Inflammatory macrophage treated with lipopolysaccharide for 1 hour (primary cell): ENCODE measurements around the gene NMT1.
"Not testable (repeated sequence)": the region's sequence is repeated elsewhere in the genome, so short reads cannot be mapped to it uniquely, and the experiment has no call there.

Source experiments
- DNase-seq, 2 donors: peaks; one replicate each; pipeline ENCODE4 v3.0.0-alpha.2; 2020 to 2022

Gene NMT1

DNA sequence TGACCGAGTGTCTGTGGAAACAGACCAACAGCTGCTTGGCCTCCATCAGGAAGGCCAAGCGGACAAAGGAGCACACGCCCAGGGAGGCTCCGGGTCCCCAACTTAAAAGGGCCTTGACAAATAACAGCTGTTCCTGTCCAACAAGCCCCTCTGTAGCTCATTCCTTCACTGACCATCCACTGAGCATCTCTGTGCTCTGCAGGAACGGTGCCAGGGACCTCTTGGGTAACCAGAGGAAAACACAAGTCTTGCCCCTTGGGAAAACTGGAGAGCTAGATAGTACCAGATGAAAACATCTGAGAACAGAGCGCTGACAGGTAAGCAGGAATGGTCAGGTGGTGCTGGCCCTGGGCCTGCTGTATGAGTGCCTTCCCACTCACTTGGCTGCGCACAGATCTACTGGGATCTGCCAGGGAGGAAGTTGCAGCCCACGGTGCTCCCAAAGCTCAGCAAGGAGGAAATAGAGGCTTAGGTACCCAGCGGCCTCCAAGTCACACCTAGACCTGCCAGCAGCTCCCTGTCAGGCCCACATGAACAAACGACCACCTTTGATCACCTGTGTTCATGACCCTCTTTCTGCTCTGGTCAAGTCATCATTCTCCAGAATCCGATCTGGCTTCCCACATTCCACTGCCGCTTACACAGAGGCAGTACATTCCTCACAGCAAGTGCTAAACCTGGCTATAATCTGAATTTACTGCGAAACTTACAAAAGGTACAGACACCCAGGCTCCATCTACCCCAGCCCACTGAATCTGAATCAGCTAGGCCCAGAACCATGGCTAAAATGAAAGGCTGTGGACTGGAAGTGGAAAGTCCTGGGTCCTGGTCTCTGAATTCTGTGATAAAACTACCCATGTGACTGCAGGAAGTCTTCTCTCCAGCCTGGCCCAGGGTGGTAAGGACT, 22.1 kb upstream of the NMT1 start:
- no peak for DNase-seq

- no peak for DNase-seq
Measured at GRCh38 chr17:45040459-45040858, 20.7 kb upstream of the NMT1 start.

DNA sequence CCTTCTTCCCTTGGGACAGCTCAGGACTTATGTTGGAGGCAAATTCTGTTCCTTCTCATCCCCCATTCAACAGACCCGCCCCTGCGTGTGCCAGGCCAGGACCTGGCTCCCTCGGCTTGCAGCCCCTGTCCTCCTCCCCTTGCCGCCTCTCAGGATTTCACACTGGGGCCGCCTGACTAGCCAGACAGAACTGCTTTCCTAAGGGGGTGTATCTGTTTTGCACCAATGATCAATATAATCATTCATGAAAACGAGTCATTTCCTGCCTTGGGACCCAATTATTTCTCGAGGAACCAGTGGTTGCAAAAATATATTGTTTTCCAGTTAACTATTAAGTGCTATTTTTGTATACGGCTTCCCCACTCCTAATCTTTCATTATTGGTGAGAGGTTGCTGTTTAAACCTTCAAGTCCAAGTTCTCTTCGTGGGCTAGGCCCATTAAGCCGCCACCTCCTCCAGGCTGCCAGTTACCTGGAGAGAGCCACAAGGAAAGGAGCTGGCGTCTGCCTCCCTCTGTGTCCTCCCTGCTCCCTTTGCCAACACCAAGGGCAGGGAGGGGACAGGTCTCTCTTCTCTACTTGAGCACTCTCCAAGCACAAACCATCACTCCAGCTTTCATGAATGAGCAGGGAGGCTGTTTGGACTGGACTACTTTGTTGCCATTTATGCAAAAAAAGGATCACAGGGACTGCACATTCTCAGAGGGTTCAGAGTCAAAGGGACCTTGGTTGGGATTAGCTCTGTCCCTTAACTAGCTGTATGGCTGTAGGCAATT, 18.6 kb upstream of the NMT1 start:
- DNase-seq = no peak

DNA sequence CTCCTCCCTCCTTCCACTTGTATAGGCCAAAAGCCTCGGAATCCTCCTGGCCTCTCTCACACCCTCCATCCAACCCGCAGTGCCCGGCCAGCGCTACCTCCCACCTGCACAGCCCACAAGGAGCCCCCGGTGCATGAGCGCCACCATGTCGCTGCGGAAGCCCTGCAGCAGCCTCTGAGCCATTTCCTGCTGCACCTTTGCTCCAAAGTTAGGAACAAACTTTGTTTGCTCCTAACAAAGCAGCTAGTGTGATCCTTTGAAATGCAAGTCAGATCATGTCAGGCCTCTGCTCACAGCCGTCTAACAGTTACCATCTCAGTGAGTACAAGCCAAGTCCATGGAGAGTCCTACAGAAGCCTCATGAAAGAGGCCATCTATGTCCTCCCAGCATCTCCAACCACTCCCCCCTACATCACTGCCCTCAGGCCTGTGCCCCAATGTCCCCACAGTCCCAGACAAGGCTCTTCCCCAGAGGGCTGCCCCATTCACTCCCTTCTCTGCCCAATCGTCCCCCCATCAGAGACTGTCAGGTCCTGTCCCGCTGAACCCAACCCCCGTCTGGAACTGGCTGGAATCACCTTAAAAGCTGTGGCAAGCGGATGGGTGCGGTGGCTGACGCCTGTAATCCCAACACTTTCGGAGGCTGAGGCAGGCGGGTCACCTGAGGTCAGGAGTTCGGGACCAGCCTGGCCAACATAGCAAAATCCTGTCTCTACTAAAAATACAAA, 17.1 kb upstream of the NMT1 start:
- no peak for DNase-seq

DNA sequence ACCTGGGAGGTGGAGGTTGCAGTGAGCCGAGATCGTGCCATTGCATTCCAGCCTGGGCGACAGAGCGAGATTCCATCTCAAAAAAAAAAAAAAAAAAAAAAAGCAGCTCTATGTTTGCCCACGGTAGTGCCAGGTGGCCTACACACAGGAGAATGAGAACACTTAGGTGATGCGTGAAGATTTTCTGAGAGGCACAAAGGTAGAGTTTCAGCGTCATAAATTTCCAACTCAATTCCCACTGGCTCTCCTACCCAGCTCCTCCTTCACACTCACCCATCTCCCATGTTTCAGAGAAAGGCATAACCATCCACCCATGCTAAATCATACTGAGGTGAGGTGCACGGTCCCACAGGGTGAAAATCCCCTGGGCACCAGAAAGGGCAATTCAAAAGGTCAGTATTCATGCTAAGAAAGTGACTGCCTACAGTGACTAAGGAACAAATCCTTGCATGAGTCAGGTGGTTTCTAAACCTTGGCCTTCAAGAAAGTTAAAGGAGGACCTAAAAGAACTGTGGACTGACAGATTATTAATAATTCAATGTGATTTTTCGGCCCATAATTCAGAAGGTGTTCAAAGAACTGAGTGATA, 14.5 kb upstream of the NMT1 start:
- no peak for DNase-seq

GRCh38 chr17:45048795-45049563, 12.1 kb upstream of the NMT1 start:
- no peak for DNase-seq

DNA sequence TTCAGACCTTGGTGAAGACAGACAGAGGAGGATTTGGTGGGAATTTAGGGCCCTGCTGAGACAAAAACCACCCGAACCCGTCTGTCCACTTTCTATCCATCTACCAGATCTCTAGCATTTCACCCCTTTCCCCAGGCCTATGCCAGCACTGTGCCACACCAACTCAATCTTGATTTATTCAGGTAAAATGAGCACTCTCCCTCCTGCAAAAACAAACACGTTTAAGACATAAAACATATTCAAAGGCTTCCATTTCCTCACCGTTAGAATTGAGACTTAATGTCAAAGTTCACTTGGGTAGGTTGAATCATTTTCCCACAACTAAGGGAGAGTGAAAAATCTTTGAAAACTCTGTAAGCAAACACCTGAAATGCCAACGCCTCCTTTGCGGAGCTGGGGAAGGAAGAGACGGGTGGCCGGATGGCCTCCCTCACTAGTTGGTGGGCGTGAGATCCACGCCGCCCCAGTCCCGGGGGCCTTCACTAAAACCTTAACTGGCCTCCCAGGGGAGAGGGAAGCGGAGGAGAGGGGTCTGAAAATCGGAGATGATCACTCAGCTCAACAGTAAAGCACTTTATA, 10.5 kb upstream of the NMT1 start:
- peak in 1 of 2 donors; percentile 16 for DNase-seq

DNA sequence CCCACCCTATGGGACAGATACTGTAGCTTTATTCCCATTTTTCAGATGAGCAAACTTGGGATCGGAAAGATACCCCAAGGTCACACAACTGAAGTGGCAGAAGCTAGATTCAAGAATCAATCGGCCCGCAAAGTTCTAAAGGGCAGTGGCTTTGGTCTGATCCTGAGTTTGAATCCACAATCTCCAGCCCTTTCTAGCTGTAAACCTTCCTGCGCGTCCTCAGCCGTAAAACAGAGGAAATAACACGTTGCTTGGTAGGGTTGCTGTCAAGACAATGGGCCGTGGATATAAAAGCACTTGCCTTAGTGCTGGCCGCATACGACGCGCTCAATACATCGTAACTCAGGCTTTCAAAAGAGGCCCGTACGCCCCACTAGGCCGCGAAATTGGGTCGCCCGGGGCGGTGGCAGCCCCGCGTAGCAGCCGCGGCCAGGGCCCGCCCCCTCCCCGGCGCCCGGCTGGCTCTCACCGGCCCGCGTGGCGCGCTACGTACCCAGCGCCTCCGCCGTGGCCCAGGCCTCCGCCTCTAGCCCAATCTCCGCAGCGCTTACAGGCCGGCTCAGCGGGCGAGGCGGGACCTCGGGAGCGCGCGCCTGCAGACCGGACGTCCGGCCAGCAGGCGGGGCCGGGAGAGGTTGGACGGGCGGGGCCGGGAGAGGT, 9.9 kb upstream of the NMT1 start, which contains the start of gene DCAKD:
DCAKD (minus strand) TSS at position 573 of the 660 bp plus-strand sequence. CDS start 16,747 bp downstream, outside the sequence.
- DNase-seq = peak; percentile 94 to 95

DNA sequence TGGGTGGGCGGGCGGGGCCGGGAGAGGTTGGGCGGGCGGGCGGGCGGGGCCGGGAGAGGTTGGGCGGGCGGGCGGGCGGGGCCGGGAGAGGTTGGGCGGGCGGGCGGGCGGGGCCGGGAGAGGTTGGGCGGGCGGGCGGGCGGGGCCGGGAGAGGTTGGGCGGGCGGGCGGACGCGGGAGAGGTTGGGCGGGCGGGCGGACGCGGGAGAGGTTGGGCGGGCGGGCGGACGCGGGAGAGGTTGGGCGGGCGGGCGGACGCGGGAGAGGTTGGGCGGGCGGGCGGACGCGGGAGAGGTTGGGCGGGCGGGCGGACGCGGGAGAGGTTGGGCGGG, 9.4 kb upstream of the NMT1 start:
- not testable (repeated sequence) for DNase-seq

- DNase-seq = peak; percentile 31 to 42
Measured at GRCh38 chr17:45052052-45052772, 8.9 kb upstream of the NMT1 start.

DNA sequence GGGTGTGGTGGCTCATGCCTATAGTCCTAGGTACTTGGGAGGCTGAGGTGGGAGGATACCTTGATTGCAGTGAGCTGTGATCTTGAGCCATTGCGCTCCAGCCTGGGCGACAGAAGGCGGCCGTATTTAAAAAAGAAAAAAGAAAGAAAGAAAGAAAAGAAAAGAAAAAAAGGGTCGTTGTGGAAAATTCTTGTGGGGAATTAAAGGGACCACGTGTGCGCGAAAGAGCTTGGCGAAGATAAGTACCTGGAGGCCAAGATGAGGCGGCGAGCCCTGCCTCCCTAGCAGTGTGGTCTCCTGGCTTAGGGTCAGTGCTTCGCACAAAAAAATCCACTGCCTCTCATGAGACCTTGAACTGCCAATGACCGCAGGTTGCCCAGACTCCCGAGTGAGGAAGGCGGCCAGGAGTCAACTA, 728 bp upstream of the NMT1 start:
- DNase-seq = no peak

GRCh38 chr17:45061606-45062205, 589 bp downstream of the NMT1 start:
- peak in 1 of 2 donors; percentile 17 for DNase-seq

GRCh38 chr17:45063198-45063597, 2.1 kb downstream of the NMT1 start:
- DNase-seq = peak; percentile 37 to 38

GRCh38 chr17:45067637-45068036, 6.5 kb downstream of the NMT1 start:
- no peak for DNase-seq

DNA sequence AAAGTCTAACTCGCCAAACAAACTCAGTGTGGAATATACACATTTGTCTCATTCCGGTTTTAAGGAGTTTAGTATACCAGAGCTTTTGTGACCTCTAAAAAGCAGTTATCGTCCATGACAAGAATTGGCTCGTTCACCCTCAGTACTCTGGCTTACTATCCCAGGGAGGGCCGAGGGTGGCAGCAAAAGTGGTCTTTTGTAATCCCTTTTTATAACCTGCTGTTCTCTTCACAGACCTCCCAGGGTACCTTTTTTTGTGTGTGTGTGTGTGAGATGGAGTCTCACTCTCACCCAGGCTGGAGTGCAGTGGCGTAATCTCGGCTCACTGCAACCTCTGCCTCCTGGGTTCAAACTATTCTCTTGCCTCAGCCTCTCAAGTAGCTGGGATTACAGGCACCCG, 8.9 kb downstream of the NMT1 start:
- DNase-seq = no peak

GRCh38 chr17:45070809-45071208, 9.7 kb downstream of the NMT1 start:
- DNase-seq = no peak

GRCh38 chr17:45073414-45074070, 12.4 kb downstream of the NMT1 start:
- DNase-seq = no peak

DNA sequence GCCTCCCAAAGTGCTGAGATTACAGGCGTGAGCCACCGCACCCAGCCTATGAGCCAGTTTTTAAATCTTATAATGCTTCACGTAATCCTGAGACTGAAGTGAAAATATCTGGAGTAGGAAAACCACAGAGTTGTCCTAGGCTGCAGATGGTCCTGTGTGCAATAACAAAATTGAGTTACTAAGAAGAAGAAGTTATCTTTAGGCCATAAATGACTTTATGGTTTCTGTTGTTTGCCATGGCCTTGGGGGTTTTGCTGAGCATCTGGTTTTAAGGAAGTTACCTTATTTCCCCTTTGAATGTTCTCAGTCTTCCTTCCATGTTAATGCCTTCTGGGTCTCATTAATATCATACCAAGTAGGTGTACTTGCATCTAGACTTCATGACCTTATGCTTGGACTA, 16.5 kb downstream of the NMT1 start:
- DNase-seq = peak; percentile 40 to 65

GRCh38 chr17:45081047-45081703, 20.1 kb downstream of the NMT1 start:
- no peak for DNase-seq
